ENCODE results near the gene ALDH1L1. TPM values are rescaled to one million over a fixed set of nuclear protein-coding genes. Genes with fewer than 3 reads are reported as not detected.

The ALDH1L1 gene
- total and polyA plus RNA-seq, 4 donors: 0.51 to 9.0 (median 2.8) TPM

DNA sequence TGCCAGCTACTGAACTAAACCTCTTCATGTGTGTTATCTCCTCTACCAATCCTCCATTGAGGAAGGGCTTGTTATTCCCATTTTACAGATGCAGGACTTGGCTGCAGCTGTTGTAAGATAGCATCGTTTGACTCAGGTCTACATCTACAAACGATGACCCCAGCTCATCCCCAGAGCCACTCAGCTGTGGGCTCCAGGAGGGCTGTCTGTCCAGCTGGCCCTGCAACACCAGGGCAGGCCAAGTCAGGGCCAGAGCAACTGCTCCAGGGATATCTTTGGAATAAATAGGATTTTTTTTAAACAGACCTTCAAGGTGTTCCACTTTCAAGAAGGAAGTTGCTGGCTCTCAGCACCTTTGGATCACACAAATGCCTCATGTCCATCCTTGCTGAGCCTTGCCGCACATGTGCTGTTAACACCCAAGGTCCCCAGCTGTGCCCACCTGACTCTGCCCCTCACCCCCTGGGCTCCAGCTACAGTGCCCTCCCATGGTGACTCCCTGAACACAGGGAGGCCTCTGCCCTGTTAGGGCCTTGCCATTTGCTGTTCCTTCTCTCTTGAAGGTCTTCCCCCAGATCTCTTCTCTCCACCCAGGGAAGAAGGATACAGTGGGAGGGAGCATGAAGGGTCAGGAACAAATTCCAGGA is 31.0 kb downstream of the ALDH1L1 start:
- TF ChIP-seq, protein P1, sequence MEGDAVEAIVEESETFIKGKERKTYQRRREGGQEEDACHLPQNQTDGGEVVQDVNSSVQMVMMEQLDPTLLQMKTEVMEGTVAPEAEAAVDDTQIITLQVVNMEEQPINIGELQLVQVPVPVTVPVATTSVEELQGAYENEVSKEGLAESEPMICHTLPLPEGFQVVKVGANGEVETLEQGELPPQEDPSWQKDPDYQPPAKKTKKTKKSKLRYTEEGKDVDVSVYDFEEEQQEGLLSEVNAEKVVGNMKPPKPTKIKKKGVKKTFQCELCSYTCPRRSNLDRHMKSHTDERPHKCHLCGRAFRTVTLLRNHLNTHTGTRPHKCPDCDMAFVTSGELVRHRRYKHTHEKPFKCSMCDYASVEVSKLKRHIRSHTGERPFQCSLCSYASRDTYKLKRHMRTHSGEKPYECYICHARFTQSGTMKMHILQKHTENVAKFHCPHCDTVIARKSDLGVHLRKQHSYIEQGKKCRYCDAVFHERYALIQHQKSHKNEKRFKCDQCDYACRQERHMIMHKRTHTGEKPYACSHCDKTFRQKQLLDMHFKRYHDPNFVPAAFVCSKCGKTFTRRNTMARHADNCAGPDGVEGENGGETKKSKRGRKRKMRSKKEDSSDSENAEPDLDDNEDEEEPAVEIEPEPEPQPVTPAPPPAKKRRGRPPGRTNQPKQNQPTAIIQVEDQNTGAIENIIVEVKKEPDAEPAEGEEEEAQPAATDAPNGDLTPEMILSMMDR (IDR thresholded peaks at IDR 0.05; ENCODE audit: control extremely low read depth, extremely low read depth): no peak
- DNase-seq (no peak), ATAC-seq (ENCODE audit: insufficient read depth, low FRiP score) (no peak)
- H3K27ac ChIP-seq (ENCODE audit: low read depth in 1 of 2, low read length in 1 of 2): no peak overlapping the region
- no peak overlapping the region for H3K4me3 ChIP-seq
- H3K9ac ChIP-seq (ENCODE audit: insufficient read depth in 1 of 2, low read length in 2 of 2): no peak overlapping the region
- no peaks in the 10 kb centered on the region for H3K36me3 ChIP-seq (ENCODE audit: control insufficient read depth in 4 of 4, insufficient read depth in 4 of 4, low read length in 4 of 4)
- WGBS, 2 donors: 90 to 95% methylated on average over 3 of the region's 3 CpGs
- no peaks in the 10 kb centered on the region for H3K9me3 ChIP-seq (ENCODE audit: control insufficient read depth in 4 of 4, insufficient read depth in 3 of 4, low read length in 3 of 4)
- H3K4me1 ChIP-seq (ENCODE audit: control insufficient read depth in 5 of 5, insufficient read depth in 5 of 5, low read length in 5 of 5): no peaks in the 10 kb centered on the region
- no peaks in the 10 kb centered on the region for H3K27me3 ChIP-seq (ENCODE audit: control insufficient read depth in 3 of 3, insufficient read depth in 3 of 3, low read length in 2 of 3)

DNA sequence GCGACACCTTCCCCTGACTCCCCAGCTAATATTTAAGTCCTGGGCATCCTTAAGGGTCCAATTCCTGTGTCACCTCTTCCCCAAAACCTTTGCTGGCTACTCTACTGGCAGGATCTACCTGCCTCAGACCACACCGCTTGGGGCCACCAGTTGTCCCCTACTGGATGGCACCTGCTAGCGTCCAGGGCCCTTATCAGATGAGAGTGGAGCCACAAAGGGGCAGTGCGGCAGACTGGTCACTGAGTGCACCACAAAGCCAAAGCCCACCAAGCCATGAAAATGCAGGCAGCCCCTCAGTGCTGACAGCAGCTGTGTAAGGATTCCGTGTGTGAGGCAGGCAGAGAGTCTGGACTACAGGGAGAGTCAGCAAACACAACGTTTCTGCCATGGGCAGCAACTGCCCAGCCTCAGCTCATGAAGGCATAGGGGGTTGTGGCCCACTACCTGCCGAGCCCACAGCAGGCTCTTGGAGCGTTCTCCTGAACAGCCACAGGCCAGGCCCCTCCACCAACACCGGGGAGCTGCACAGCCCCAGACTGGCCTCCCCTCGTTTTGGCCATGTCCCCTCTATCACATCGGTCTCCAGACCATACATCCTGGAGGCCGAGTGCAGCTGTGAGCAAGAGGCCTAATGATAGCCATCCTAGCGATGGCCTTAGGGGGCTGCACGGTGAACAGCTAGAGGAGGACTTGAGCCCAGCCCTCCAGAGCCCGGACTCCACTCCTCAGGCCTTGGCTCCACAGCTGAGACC is 32.3 kb downstream of the ALDH1L1 start:
- 82 to 91% methylated on average over 15 of the region's 15 CpGs for WGBS, 2 donors
- Histone ChIP-seq H3K4me3 (no peak overlapping the region), H3K4me1 (ENCODE audit: control insufficient read depth in 5 of 5, insufficient read depth in 5 of 5, low read length in 5 of 5) (no peaks in the 10 kb centered on the region), H3K27me3 (ENCODE audit: control insufficient read depth in 3 of 3, insufficient read depth in 3 of 3, low read length in 2 of 3) (peaks cover 0 to 2% (median 2%) of the 10 kb centered on the region in 3 donors), H3K27ac (ENCODE audit: low read depth in 1 of 2, low read length in 1 of 2) (no peak overlapping the region), H3K36me3 (ENCODE audit: control insufficient read depth in 4 of 4, insufficient read depth in 4 of 4, low read length in 4 of 4) (no peaks in the 10 kb centered on the region), H3K9ac (ENCODE audit: insufficient read depth in 1 of 2, low read length in 2 of 2) (no peak overlapping the region), H3K9me3 (ENCODE audit: control insufficient read depth in 4 of 4, insufficient read depth in 3 of 4, low read length in 3 of 4) (no peaks in the 10 kb centered on the region)
- DNase-seq (peak in 1 of 3 donors; percentile 6), ATAC-seq (ENCODE audit: insufficient read depth, low FRiP score) (no peak)
- TF ChIP-seq, protein P1 (IDR thresholded peaks at IDR 0.05; ENCODE audit: control extremely low read depth, extremely low read depth): no peak

DNA sequence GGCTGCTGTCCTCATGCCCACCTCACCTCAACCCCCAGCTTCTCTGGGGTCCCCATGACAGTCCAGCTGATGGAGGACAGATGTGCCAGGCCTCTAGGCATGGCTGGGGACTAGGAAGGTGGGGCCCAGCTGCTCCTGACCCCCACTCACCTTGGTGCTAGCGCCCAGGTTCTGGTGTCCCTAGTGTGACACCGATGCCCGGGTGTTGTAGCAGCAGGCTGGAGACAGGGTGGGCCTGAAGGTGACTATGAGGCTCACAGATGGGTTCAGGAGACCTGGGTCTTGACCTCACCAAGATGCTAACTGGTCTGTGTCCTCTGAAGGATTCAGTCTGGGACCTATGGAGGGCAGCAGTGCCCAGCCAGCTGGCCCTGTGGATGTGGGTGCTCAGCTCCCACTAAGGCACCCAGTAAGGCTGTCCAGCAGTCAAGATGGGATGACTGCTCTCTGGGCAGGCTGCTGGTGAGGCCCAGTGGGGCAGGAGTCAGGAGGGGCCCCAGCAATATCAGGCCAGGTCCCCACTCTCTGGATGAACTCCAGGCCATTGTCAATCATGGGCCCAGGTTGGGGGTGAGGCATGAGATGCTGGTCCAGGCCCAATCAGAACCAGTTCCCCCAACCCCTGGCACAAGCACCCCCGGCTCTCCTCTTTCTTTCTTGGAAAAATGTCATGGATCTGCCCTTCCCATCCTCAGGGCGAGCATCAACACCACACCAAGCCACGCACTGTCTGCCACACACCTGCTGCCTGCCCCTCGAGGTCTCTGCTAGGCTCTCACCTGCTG is 33.0 kb downstream of the ALDH1L1 start:
- ATAC-seq (ENCODE audit: insufficient read depth, low FRiP score) (no peak), DNase-seq (peak in 1 of 3 donors; percentile 4)
- TF ChIP-seq, protein P1 (IDR thresholded peaks at IDR 0.05; ENCODE audit: control extremely low read depth, extremely low read depth): no peak
- no peaks in the 10 kb centered on the region for H3K36me3 ChIP-seq (ENCODE audit: control insufficient read depth in 4 of 4, insufficient read depth in 4 of 4, low read length in 4 of 4)
- H3K4me3 ChIP-seq: no peak overlapping the region
- H3K9ac ChIP-seq (ENCODE audit: insufficient read depth in 1 of 2, low read length in 2 of 2): no peak overlapping the region
- H3K9me3 ChIP-seq (ENCODE audit: control insufficient read depth in 4 of 4, insufficient read depth in 3 of 4, low read length in 3 of 4): no peaks in the 10 kb centered on the region
- H3K27me3 ChIP-seq (ENCODE audit: control insufficient read depth in 3 of 3, insufficient read depth in 3 of 3, low read length in 2 of 3): peaks cover 0 to 2% (median 2%) of the 10 kb centered on the region in 3 donors
- H3K4me1 ChIP-seq (ENCODE audit: control insufficient read depth in 5 of 5, insufficient read depth in 5 of 5, low read length in 5 of 5): no peaks in the 10 kb centered on the region
- no peak overlapping the region for H3K27ac ChIP-seq (ENCODE audit: low read depth in 1 of 2, low read length in 1 of 2)
- 89 to 96% methylated on average over 7 of the region's 7 CpGs for WGBS, 2 donors
